Activated CD4-positive, alpha-beta T cell treated with anti-CD3 and anti-CD28 coated beads for 4 hours (primary cell): Measurements from ENCODE around the gene REEP6.
"Not testable (repeated sequence)": the region's sequence is repeated elsewhere in the genome, so short reads cannot be mapped to it uniquely, and the experiment has no call there.

Source experiments
- DNase-seq, 2 donors: peaks; one replicate each; pipeline ENCODE4 v3.0.0-alpha.2; 2020

REEP6 gene

DNA sequence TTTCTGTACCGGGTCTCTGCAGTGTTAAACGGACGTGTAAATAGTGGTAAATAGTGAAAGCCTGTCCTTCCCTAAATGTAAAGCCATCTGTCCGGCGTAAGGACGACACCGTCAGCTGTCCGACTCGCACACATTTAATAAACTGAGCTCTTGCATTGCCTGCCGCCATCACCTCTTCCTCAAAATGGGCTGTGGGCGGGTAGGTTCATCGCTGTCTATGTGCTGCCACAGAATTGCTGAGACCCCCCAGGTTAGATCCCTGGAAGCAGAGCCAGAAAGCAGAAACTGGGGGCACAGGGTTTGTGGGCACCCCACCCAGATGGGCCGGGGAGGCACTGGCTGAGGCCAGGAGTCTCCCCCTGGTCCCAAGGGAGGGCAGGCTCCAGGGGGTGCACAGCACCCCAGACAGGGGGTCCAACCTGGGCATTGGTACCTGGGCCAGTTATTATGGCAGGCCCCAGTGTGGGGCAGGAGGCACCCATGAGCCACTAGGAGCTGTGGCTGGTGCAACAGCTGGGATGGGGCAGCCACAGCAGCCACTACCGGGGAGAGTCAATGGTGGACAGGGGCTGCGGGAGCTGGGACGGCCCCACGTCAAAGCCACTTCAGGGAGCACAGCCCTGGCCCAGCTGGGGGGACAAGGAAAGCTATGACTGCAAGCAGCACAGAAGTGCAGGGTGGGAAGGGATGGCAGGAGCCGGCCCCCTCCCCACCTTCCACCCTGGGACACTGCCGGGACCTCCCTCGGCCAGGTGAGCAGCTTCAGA lies 17.7 kb upstream of the REEP6 start:
- DNase-seq, result no peak

DNA sequence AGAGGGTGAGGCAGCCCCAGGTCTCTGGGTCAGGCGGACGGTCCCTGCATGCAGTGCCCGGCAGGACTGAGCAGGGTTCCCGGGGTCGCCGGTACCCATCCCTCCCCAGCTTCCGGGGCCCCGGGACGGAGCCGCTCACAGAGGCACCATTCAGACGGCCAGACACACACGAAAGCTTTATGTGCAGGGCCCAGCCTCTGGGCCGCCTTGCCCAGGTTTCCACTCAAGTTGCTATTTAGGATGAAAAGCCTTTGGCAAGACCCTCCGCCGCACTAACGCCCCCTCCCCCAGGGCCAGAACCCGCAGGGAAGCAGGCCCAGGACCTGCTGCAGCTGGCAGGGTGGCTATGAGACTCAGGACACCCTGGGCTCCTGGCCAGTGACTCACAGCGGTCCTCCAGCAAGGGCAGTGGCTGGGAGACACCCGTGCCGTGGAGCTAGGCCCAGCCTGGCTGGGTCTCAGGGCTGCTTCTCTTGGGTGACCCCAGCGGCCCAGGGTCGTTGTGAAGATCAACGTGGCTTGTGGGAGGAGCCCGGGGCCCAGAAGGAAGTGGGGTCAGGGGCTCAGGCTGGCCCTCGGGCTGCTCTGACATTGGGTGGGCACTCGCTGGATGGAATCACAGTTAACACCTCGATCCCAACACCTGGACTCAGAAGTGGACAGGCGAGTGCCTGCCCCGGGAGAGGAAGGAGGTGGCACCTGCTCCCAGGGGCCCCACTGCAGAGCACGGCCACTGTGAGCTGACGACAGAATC lies 16.8 kb upstream of the REEP6 start:
- no peak for DNase-seq

DNA sequence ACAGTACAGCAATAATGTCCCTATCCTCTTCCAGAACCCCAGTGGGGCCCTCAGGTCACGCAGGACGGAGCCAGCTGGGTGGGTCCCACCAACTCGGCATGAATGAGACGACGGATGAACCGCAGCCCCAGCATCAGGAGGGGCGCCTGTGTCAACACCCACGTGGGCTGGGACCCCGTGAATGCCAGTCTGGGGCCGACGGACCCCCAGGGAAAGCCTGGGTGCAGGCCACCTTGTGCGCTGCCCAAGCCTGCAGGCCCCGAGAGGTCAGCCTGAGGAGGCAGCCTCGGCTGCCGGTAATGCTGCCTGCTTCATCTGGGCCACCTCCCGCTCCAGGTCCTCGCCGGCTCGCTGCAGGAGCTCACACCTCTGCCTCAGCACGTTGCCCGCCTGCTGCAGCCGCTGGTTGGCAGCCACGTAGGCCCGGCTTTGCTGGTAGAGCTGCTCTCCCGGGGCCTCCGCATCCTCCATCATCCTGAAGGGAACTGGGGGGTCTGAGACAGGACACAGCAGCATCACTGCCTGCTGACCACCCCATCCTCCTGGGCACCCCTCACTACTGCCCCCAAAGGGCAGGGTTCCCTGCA lies 16.1 kb upstream of the REEP6 start:
- no peak for DNase-seq

DNA sequence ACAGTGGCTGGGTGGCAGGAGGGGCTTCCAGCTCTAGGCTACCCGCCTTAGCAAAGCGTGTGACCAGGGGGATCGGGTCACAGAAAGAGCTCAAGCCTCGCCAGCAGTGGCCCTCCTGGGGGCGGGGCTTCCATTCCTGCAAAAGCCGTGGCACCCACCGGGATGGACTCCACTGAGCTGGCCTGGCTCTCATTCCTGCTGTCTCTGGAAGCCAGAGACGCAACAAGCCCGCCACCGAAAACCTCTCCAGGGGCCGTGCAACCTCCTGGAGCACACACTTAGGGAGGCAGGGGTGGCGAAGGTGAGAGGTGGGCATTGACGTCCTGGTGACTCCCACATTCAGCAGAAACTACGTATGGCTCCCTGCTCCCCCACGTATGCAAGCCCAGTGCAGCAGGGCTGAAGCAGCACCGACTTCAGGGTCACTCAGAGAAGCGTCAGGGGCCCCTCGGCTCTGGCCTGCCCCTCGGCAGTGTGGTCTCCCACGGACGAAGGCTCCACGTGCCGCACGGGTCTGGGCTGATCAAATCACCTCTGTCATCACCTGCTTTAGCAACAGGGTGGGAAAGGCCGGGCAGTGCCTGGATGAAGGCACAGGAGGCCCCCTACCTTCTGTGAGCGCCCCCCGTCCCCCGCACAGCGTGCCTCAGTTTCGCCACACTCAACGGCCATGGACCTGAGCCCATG lies 15.1 kb upstream of the REEP6 start:
- DNase-seq, result no peak

DNA sequence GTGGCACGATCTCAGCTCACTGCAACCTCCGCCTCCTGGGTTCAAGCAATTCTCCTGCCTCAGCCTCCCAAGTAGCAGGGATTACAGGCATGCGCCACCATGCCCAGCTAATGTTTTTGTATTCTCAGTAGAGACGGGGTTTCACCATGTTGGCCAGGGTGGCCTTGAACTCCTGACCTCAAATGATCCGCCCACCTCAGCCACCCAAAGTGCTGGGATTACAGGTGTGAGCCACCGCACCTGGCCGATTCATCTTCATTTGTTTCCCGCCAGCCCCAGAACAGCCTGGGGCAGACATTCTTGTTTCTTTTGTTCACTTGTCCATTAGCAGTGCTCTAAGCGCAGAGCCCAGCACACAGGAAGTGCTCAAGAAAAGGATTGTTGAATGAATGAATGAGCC lies 13.9 kb upstream of the REEP6 start:
- not testable (repeated sequence) for DNase-seq

DNA sequence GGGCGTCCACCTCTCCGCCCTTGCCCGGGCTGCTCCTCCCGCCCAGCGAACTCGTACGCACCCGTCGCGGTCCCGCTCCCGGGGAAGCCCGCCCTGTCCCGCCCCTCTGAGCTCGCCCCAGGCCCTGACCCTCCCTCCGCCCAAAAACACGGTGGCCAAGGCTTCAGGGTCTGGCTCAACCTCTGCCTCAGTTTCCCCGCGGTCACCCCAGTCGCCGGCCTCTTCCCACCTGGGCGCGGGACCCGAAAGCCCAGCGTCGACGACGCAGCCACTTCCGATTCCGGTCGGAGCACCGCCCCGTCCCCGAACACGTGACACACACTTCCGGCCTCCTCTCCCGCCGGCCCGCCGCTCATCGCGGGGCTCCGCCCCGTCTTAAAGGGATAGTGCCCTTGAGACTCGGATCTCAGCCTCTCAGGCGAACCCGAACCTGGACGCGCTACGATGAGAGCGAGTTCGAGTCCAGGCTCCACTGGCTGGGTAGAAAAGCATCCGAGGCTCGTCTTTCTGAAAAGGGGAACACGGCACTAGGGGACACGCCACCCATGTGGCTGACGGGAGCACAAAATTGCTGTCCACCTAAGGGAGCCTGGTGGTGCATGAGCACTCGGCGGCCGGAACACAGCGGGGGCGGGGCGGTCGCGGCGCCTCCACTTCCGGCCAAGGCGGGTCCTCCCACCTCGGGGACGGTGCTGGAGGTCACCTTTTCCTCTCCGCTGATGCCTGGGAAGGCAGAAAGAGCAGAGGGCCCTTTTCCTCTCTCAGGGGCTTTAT lies 11.9 kb upstream of the REEP6 start, which contains the start of gene C19orf25:
TSS of gene C19orf25 (minus strand) at position 282 of the 774 bp plus-strand sequence. CDS start 312 bp downstream, outside the sequence.
- peak; percentile 89 to 91 for DNase-seq

DNA sequence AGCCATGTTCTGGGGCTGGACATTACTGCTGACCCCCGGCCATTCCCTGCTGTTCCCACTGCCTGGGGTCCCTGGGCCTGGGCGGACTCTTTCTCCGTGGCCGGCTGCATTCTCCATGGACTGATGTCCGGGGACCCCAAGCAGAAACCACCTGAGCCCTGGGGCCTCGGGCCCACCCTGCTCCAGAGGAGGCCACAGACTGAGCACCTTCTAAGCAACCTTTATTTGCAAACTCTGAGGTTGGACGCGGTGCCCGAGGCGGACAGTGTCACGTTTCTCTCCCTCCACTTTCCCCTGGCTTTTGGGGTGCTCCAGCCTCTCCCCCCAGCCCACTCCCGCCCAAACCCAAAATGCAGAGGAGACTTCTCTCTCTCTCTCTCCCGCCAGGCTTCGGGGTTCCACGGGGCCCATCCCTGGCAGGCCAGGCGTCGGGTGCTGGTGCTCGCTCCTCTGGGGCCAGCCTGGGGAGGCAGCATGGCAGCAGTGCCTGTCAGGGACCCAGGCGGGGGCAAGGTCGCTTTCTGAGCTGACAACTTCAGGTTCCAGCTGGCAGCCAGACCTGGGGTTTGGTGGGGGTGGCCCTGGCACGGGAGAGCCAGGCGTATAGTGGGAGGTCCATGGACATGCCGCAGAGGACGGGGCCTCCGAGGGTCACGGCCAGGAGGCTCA lies 9.6 kb upstream of the REEP6 start:
- DNase-seq, result no peak

DNA sequence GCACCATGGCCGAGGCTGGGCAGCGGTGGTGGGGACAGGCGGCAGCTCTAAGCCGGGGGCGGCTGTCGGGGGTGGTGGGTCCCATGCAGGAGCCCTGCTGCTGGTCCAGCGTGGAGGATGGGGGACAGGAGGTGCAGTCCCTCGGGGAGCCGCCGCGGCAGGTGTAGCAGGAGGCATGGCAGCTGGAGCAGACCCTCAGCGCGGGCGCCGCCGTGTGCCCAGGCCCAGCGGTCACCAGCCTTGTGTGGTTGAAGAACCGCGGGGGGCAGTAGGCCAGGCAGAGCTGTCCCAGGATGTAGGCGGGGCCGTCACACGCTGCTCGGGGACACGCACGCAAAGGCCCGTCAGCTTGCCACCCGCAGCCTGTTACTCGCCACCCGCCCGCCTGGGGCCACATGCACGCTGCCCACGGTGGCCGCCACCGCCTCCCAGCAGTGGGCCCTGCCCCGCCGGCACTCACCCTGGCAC lies 9.1 kb upstream of the REEP6 start:
- no peak for DNase-seq

DNA sequence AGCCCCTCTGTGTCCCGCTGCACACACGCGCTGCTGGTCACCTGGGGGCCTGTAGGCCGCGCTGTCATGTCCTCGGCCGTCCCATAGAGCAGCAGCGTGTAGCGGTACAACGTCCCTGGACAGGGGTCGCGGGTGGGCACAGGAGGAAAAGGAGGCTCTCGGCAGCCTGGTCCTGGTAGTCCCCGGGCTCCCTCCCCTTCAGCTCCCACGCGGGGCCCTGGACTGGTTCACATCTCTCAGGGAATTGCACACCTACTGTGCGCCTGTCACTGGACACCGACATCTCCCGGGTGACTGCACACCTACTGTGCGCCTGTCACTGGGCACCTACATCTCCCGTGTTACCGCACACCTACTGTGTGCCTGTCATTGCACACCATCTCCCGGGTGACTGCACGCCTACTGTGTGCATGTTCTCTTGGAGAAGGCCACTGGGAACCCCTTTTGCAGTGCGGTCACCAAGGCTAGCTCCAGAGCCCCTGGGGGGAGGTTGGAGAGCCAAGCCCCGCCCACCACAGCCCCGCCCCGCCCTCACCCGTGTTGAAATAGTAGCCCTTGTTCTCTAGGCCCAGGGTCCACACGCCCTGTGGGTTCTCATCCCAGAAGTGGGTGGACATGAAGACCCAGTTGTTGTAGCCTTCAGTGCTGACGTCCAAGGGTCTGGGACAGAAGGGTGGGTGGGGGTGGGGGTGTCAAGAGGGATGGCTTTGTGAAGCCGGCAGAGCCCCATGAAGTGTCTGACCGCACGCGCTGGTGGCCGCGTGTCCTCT lies 8.4 kb upstream of the REEP6 start:
- no peak for DNase-seq

DNA sequence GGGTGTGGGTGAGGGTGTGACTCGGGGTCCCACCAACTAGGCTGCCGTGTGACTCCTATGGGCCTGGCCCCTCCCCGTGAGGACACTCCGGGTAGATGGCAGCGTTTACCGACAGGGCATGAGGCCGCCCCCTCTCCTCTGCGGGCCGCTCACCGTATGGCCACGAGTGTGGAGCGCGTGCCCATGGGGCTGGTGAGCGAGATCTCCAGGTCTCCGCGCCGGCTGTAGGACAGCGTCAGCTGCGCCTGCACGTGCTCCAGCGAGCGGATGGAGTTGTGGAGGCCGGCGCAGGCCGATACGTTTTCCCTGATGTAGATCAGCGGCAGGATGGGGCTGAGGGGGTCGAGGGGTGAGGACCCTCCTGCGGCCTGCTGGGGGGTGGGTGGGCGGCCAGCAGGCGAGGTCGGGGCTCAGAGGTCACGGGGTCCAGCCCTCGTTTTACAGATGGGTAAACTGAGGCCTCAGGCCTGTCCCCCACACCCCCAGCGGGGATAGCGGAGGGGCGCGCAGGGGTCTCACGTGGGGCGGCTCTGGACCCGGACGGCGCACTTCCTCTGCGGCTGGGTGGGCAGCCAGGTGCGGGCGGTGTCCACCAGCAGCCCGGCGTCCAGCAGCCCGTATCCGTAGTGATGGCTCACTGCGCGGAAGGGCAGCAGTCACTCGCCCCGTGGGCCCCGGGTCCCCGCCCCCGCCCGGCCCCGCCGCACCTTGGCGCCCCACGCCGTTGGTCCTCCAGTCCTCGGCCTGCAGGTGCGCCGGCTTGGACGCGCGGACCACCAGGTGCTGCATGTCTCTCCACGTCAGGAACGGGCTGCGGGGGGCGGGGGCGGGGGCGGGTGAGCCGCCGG lies 7.6 kb upstream of the REEP6 start:
- no peak for DNase-seq

DNA sequence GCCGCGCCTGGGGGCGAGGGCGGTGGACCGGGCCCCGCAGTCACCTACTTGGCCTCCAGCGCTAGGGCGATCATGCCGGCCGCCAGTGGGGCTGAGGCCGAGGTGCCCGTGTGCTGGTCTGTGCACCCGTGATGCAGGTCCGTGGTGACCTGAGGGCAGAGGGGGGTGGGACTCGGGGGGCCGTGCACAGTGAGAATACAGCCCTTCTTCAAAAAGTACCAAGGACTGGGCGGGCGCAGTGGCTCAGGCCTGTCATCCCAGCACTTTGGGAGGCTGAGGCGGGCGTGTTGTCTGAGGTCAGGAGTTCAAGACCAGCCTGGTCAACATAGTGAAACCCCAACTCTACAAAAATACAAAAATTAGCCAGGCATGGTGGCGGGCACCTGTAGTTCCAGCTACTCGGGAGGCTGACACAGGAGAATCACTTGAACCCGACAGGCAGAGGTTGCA lies 7.0 kb upstream of the REEP6 start:
- DNase-seq, result no peak

DNA sequence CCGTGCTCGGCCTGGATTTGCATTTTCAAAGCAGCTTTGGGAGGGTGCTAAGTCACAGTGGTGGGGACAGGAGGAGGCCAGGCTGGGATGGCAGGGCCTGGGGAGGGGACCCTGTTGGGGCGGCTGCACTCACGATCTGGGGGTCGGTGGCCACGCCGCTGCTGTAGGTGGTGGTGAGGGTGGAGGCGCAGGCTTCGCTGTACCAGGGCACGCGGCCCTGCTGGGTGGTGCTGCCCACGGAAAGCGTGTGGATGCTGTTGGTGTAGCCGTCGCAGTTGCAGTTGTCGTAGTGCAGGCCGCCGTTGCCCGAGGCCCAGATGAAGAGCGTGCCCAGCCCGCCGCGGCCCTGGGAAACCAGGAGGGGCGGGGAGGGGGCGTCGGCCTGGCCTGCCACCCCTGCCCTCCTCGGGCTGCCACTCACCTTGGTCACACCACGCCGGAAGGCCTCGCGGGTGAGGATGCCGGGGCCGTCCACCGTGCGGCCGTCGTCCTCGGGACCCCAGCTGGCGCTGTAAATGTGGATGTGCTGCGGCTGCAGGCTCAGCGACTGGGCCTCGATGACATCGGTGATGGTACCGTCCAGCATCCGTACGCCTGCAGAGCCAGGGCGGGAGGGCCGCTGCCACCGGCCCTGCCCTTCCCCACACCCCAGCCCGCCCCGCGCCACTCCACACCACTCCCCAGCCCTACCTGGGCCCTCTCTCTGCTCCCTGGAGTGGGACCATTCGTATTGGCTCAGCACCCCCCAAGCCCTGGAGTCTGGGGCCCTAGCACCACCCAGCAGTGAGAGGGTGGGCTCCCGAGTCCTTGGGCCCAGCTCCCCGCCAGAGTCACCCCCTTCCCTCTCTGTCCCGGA lies 4.0 kb upstream of the REEP6 start:
- no peak for DNase-seq

DNA sequence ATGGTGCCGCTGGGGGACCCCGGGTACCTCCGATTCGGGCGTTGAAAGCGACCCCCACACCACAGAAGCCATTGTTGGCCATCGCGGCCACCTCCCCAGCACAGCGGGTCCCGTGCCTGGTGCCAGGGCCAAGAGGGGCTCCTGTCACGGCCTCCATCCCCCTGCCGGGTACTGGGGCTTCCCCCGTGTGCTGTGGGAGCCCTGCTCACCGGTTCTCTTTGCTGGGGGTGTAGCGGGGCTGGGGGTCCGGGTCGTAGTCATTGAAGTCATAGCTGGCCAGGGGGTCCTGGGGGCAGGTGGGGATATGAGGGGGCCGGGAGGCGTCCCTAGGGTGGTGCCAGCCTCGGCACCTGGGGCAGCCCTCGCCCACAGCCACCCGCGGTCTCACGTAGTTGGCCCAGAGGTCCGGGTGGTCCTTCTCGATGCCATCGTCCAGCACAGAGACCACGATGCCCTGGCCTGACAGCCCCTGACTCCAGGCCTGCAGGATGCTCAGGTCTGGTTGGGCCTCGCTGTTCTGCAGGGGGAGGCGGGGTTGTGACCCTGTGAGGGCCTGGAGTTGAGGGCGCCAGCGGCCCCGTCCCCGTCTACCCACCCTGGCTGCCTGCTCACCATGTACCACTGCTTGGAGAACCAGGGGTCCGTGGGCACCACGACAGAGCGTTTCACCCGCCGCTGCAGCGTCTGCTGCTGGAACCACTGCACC lies 3.3 kb upstream of the REEP6 start:
- no peak for DNase-seq

DNA sequence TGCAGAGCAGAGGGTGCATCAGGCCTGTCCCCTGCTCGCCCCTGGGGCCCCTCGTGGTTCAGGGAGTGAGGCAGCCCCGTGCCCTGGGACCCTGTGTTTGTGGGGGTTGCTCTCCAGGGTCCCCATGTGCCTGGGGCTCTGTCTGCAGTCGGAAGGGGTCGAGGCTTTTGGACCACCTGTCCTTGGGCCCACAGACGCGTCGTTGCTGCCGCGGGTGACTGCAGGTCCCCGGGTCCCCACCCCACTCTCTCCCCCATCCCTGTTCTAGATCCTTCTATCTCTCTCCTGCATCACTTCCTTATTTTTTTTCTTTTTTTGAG lies 2.7 kb upstream of the REEP6 start:
- DNase-seq, result no peak

DNA sequence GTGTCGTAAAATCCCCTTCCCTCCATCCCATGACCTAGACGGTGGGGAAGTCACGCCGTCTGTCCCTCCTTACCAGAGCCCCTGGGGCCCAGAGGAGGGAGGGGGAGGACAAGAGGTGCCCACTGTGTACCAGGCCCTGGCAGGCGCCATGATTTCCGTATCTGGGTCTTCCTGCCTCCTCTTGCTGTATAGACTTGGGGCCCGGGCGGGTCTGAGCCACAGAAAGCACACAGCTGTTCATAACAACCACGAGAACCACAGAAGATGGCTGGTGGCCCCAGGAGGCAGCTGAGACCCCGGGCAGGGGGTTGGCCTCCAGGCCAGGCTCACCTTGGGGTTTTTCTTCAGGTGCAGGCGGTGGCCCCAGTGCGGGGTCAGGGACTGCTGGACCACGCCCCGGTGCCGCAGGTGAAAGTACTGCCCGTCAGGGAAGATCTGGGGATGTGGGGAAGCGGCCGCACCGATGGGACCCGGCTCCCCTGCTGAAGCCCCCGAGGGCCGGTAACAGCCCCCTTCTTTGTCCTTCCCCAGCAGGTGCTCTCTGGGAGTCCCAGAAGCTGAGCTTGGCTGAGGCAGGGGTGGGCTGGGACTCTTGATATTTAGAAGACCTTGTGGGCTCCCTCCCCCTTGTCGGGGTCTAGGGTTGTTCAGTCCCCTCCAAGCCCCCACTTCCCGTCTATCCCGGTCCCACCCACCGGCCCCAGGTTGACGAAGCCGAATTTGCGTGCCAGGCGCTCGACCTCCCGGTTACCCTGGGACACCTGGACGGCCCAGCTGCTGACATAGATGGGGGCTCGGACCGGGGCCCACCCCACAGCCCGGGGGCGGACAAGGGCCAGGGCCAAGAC lies 1.3 kb upstream of the REEP6 start:
- no peak for DNase-seq

DNA sequence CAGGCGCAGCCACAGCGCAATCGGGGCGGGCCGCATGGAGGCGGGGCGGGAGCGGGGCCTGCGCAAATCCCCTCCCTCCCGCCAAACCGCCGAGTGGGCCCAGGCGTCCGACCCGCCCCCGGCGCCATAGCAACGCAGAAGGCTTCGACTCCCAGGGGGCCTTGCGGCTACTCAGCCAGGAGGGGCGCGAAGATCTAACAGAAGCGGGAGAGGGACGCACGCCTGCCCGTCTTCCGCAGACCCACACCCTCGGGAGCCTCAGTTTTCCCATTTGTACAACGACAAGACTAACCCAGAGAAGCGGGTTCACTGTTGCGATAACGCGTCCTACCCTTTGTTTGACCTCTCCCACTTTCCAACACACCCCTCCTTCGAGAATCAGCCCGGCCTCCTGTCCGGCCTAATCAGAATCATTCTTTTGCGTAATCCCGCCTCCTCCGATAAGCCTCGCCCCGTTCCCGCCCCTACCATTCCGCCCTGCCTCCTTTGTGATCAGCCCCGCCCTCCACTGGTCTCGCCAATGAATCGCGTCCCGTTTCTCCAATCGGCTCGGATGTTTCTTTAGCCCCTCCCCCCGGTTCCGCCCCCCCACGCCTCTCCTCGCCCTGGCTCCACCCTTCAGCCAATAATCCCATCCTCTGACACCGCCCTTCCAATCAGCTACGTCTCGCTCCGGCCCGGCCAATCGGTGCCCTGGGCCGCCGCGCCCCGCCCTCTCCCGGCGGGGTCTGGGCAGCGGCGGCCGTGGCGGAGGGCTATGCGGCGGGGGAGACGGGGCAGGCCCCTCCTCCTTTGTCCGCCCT lies 469 bp upstream of the REEP6 start, which contains the start of gene PCSK4:
TSS of gene PCSK4 (minus strand) at position 40 of the 803 bp plus-strand sequence. CDS start at position 36, 4 bp downstream.
- DNase-seq, result peak; percentile 98

DNA sequence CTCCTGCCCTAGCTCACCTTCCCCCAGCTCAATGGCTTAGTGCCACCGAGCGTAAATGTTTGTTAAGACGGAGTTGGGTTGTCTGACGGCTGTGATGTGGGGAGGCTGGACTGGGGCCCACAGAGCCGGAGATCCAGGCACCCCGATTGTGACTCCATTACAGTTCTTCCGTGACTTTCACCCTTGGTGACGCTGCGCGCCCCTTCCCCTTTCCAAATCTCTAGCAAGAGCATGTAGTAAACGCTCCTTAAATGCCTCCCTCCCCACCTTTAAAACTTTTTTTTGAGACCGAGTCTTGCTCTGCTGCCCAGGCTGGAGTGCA lies 829 bp downstream of the REEP6 start:
- DNase-seq, result no peak
